ENCODE measurements around the gene ISCA1. TPM values are rescaled to one million over a fixed set of nuclear protein-coding genes. Genes with fewer than 3 reads are reported as not detected.

Gene ISCA1
- total RNA-seq, 2 experiments from 2014 or later: 23.0 to 24.0 TPM

DNA sequence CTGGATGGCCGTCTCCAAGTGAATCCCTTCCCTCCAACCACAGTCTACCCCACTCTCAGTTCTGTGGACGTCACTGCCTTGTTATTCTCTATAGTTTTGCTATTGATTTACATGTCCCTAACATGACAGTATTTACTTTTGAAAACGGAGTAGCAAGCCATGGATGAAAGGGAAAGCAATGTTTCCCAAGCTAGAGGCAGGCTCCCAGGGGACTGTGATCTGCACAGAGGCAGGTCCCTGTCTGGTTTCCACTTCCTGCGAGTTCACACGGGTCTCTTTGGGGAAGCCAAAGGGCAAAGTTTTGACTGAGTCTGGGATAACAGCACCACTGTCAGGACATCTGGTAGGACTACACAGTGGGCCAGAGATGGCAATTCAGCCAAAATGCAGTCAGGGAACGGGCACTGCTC, 35.6 kb downstream of the ISCA1 start:
- H3K36me3 Mint-ChIP-seq (ENCODE audit: low read depth): no peaks in the 10 kb centered on the region
- CTCF ChIA-PET: no interaction called here
- H3K27me3 Mint-ChIP-seq: peaks cover 5% of the 10 kb centered on the region
- no peak overlapping the region for H3K27ac Mint-ChIP-seq
- DNase-seq: no peak
- POLR2A ChIA-PET: no interaction called here
- peaks cover 1% of the 10 kb centered on the region for H3K9me3 Mint-ChIP-seq
- H3K4me1 Mint-ChIP-seq: no peaks in the 10 kb centered on the region
- H3K4me3 Mint-ChIP-seq: no peak overlapping the region

GRCh38 chr9:86242071-86242470, 40.3 kb downstream of the ISCA1 start:
- no peak for DNase-seq

DNA sequence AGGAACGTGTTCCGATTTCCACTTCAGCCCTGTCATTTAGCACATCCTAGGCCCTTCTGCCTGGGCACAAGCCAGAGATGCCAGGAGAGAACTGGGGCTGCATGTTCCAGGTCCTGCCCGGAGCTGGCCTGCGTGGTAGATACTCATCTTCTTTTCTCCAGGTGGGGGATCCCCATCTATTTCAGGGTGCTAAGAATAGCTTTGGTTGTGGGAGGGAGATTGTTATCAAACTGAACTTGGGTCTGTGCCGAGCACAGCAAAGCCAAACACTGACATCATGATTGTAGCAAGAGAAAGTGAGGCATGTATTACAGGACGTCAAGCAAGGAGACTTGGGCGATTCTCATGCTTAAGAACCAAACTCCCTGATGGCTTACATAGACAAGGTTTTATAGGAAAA, 41.1 kb downstream of the ISCA1 start:
- ChIA-PET CTCF (interaction anchor here (1.0 kb wide), 1 partner anchor 39 kb away, joined by 3 read pairs; no protein-coding TSS in a partner anchor), POLR2A (no interaction called here)
- no peaks in the 10 kb centered on the region for H3K9me3 Mint-ChIP-seq
- no peak overlapping the region for H3K27ac Mint-ChIP-seq
- H3K36me3 Mint-ChIP-seq (ENCODE audit: low read depth): no peaks in the 10 kb centered on the region
- DNase-seq: no peak
- peaks cover 1% of the 10 kb centered on the region for H3K27me3 Mint-ChIP-seq
- H3K4me3 Mint-ChIP-seq: no peak overlapping the region
- H3K4me1 Mint-ChIP-seq: peaks cover 4% of the 10 kb centered on the region

More at GRCh38 chr9:86242071-86242470, 40.3 kb downstream of the ISCA1 start:
- CTCF ChIA-PET: interaction anchor here (0.6 kb wide), 1 partner anchor 227 kb away, joined by 3 read pairs; no protein-coding TSS in a partner anchor
- POLR2A ChIA-PET: no interaction called here
- no peak overlapping the region for H3K4me3 Mint-ChIP-seq
- peaks cover 4% of the 10 kb centered on the region for H3K4me1 Mint-ChIP-seq
- peaks cover 1% of the 10 kb centered on the region for H3K27me3 Mint-ChIP-seq
- no peak overlapping the region for H3K27ac Mint-ChIP-seq
- no peaks in the 10 kb centered on the region for H3K9me3 Mint-ChIP-seq
- H3K36me3 Mint-ChIP-seq (ENCODE audit: low read depth): no peaks in the 10 kb centered on the region

DNA sequence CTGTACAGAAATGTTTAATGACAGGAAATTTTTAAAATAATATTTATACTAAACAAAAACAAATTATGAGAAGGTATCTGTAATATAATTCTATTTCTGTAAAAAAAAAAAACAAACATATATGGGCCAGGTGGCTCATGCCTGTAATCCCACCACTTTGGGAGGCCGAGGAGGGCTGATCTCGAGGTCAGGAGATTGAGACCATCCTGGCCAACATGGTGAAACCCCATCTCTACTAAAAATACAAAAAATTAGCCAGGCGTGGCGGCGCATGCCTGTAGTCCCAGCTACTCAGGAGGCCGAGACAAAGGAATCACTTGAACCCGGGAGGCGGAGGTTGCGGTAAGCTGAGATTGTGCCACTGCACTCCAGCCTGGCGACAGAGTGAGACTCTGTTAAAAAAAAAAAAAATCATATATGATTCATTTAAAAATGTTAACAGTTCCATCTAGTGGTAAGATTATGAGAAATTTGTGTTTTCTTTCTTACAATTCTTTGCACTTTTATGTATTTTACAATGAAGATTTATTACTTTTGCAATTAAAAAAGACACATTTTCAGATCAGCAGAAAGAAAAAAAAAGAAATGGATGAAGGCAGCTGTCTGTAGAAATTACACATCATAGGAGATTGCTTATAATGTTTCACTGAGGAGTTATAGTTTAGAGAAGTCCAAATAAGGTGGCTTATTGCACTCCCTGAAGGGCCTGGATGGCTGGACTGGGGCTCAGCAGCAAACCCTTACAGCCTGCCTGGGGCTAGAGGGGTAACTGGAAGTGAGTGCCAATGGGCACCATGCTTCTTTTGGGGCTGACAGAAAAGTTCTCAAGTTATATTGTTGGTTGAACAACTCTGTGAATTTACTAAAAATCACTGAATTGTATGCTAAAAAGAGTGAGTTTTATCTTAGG, 43.2 kb downstream of the ISCA1 start:
- Mint-ChIP-seq H3K27me3 (peaks cover 2% of the 10 kb centered on the region), H3K9me3 (no peaks in the 10 kb centered on the region), H3K36me3 (ENCODE audit: low read depth) (no peaks in the 10 kb centered on the region), H3K27ac (no peak overlapping the region), H3K4me1 (peaks cover 4% of the 10 kb centered on the region), H3K4me3 (no peak overlapping the region)
- POLR2A ChIA-PET: no interaction called here
- CTCF ChIA-PET: no interaction called here
- no peak for DNase-seq

DNA sequence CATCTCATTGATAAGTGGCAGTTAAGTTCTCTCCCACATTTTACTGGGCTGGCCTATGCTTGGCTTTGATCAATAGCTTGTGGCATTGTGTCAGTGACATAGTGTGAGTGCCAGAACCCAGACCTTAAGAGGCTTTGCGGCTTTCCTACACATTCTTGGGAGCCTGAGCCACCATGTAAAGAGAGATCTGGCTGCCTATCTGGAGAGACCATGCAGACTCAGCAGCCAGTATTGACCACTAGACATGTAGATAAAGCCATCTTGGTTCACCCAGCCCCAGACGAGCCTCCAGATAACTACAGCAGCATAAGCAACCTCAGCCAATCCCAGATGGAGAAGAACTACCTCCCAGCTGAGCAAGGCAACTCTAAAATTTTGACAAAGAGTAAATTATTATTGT, 51.5 kb downstream of the ISCA1 start:
- ChIA-PET POLR2A (no interaction called here), CTCF (no interaction called here)
- Mint-ChIP-seq H3K4me1 (no peaks in the 10 kb centered on the region), H3K36me3 (ENCODE audit: low read depth) (no peaks in the 10 kb centered on the region), H3K4me3 (no peak overlapping the region), H3K9me3 (no peaks in the 10 kb centered on the region), H3K27me3 (peaks cover 2% of the 10 kb centered on the region), H3K27ac (no peak overlapping the region)
- DNase-seq: no peak

DNA sequence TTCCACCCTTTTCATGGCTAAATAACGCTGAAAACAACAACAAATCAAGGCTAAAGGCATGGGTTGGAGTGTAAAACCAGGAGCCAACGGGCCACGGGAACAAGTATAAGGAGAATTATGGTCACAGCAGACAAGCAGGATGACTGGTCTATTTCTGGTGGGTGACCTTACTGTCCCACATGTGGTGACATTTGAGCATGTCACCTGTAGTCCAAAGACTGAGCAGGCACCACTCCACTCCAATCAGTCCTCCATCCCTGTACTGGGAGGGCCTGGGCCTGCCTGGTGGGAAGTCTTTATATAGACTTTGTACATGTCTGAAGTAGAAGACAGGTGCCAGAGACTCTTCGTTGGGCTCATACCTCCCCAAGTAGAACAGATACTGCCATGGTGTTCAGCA, 59.7 kb downstream of the ISCA1 start:
- CTCF ChIA-PET: no interaction called here
- H3K4me3 Mint-ChIP-seq: no peak overlapping the region
- no peaks in the 10 kb centered on the region for H3K9me3 Mint-ChIP-seq
- H3K4me1 Mint-ChIP-seq: no peaks in the 10 kb centered on the region
- H3K36me3 Mint-ChIP-seq (ENCODE audit: low read depth): no peaks in the 10 kb centered on the region
- H3K27me3 Mint-ChIP-seq: peaks cover 1% of the 10 kb centered on the region
- no peak overlapping the region for H3K27ac Mint-ChIP-seq
- no peak for DNase-seq
- POLR2A ChIA-PET: no interaction called here

DNA sequence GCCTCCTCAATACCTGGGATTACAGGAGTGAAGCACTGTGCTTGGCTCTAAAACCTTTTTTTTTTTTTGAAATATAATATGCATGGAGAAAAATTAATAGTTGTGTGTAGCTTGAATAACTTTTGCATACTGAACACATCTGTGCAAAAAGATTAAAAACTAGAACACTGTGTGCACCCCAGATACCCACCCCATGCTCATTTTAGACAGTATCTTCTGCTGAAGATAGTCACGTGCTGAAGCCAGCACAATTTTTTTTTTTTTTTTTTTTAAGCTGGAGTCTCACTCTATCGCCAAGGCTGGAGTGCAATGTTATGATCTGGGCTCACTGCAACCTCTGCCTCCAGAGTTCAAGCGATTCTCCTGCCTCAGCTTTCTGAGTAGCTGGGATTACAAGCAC, 62.7 kb downstream of the ISCA1 start:
- no peak overlapping the region for H3K27ac Mint-ChIP-seq
- POLR2A ChIA-PET: no interaction called here
- no peaks in the 10 kb centered on the region for H3K9me3 Mint-ChIP-seq
- no peak overlapping the region for H3K4me3 Mint-ChIP-seq
- CTCF ChIA-PET: interaction anchor here (0.7 to 2.4 kb wide), 2 partner anchors 17 to 433 kb away, joined by 3 to 7 read pairs; no protein-coding TSS in a partner anchor
- no peaks in the 10 kb centered on the region for H3K4me1 Mint-ChIP-seq
- DNase-seq: no peak
- no peaks in the 10 kb centered on the region for H3K36me3 Mint-ChIP-seq (ENCODE audit: low read depth)
- H3K27me3 Mint-ChIP-seq: peaks cover 1% of the 10 kb centered on the region

- Mint-ChIP-seq H3K4me3 (no peak overlapping the region), H3K27me3 (peaks cover 1% of the 10 kb centered on the region), H3K27ac (no peak overlapping the region), H3K9me3 (no peaks in the 10 kb centered on the region), H3K36me3 (ENCODE audit: low read depth) (no peaks in the 10 kb centered on the region), H3K4me1 (no peaks in the 10 kb centered on the region)
- no peak for DNase-seq
- CTCF ChIA-PET: no interaction called here
- POLR2A ChIA-PET: no interaction called here
These were observed 65.1 kb downstream of the ISCA1 start for GRCh38 chr9:86217076-86217755.

Other genes starting within 250 kb of the ISCA1 start
- 1 to 10 TPM; 3.2 to 4.4 TPM for gene GOLM1, start 183.0 kb downstream of the ISCA1 start, total RNA-seq
- gene C9orf153, start 22.9 kb downstream of the ISCA1 start, total RNA-seq: not detected
- 10 to 100 TPM; 59.3 to 63.1 TPM for gene TUT7, start 71.9 kb upstream of the ISCA1 start, total RNA-seq